B cell (primary cell): ENCODE data around the gene KDM1B. TPM values are rescaled to one million over a fixed set of nuclear protein-coding genes. Genes with fewer than 3 reads are reported as not detected.

Experiments
- ATAC-seq: fragments of 200-7000 bp; cut with Tn5 transposase; one replicate; pipeline ENCODE4 v1.10.0; 2021; ENCODE audit warnings: low read depth, mild to moderate bottlenecking, moderate number of reproducible peaks, moderate library complexity
- CTCF ChIA-PET: fragments of 350-600 bp; sonication (Branson Sonifier 250); formaldehyde crosslinking; loops from one replicate; lab custom pipeline; 2021; ENCODE audit warnings: antibody characterized with exemption, inconsistent platforms; lab: Charles Lee
- POLR2A ChIA-PET: fragments of 350-600 bp; sonication (Branson Sonifier 250); formaldehyde crosslinking; loops from one replicate; lab custom pipeline; 2021; ENCODE audit warnings: antibody characterized with exemption; lab: Charles Lee
- DNase-seq: peaks from one replicate; pipeline ENCODE4 v3.0.0; 2013
- H2AFZ ChIP-seq: 2 replicates; pipeline ENCODE4 v1.6.1; 2012; ENCODE audit warnings: mild to moderate bottlenecking, low read depth, low read length; ENCODE audit not compliant: insufficient read depth, poor library complexity, severe bottlenecking
- H3K27ac ChIP-seq, 2 donors: 1 replicate in 1 of 2; 2 replicates in 1 of 2; pipeline ENCODE4 v1.5.1; 2012 to 2013; ENCODE audit warnings: low read length in 2 of 2, mild to moderate bottlenecking in 2 of 2, moderate library complexity in 1 of 2
- H3K27me3 ChIP-seq, 4 experiments: fragments of 200-600 bp in 1 of 4; sonication (generic) in 1 of 4; replicated peaks in 1 of 4; 1 replicate in 2 of 4; 2 replicates in 2 of 4; pipeline versions ENCODE4 v1.6.1 to v1.7.0; 2013 to 2016; ENCODE audit warnings: low read length in 3 of 4, mild to moderate bottlenecking in 2 of 4, mixed read lengths in 1 of 4, moderate library complexity in 1 of 4; ENCODE audit not compliant: insufficient read depth in 4 of 4, control insufficient read depth in 3 of 4; ENCODE audit errors: control extremely low read depth in 1 of 4
- H3K36me3 ChIP-seq, 2 experiments: replicated peaks in 1 of 2; 1 replicate in 1 of 2; 2 replicates in 1 of 2; pipeline versions ENCODE4 v1.6.1 to v1.7.1; 2013; ENCODE audit warnings: low read length in 1 of 2; ENCODE audit not compliant: insufficient read depth in 2 of 2, control insufficient read depth in 1 of 2; ENCODE audit errors: control extremely low read depth in 1 of 2, extremely low read depth in 1 of 2
- H3K4me1 ChIP-seq, 2 donors: fragments of 200-600 bp in 1 of 2; sonication (generic) in 1 of 2; 1 replicate in 1 of 2; 2 replicates in 1 of 2; pipeline versions ENCODE4 v1.5.1 to v1.6.1; 2013 to 2017; ENCODE audit warnings: low read length in 2 of 2; ENCODE audit not compliant: control insufficient read depth in 2 of 2, insufficient read depth in 2 of 2
- H3K4me2 ChIP-seq: replicated peaks from 2 replicates; pipeline ENCODE3; 2012; ENCODE audit warnings: mild to moderate bottlenecking, low read depth, low read length; ENCODE audit not compliant: poor library complexity, severe bottlenecking
- H3K4me3 ChIP-seq, 5 experiments: fragments of 200-600 bp in 1 of 5; sonication (generic) in 1 of 5; 1 replicate in 3 of 5; 2 replicates in 2 of 5; pipeline versions ENCODE4 v1.5.1 to v1.7.0; 2011 to 2016; ENCODE audit warnings: low read length in 4 of 5, mild to moderate bottlenecking in 4 of 5, low read depth in 2 of 5, control low read depth in 1 of 5, moderate library complexity in 1 of 5; ENCODE audit not compliant: insufficient read depth in 1 of 5; ENCODE audit errors: control extremely low read depth in 1 of 5, extremely low read depth in 1 of 5
- H3K79me2 ChIP-seq: fragments of 200-600 bp; sonication (generic); one replicate; pipeline ENCODE4 v1.6.0; 2016; ENCODE audit warnings: low read length; ENCODE audit not compliant: control insufficient read depth, insufficient read depth
- H3K9ac ChIP-seq: fragments of 200-600 bp; sonication (generic); 2 replicates; pipeline ENCODE4 v1.6.1; 2017; ENCODE audit warnings: mild to moderate bottlenecking, low read length, moderate library complexity
- H3K9me3 ChIP-seq, 3 donors: one replicate each; pipeline versions ENCODE4 v1.6.1 to v1.7.1; 2013; ENCODE audit warnings: low read length in 2 of 3; ENCODE audit not compliant: control insufficient read depth in 2 of 3, insufficient read depth in 1 of 3; ENCODE audit errors: control extremely low read depth in 1 of 3
- H4K20me1 ChIP-seq: 2 replicates; pipeline ENCODE4 v1.6.0; 2012; ENCODE audit warnings: mild to moderate bottlenecking, low read length; ENCODE audit not compliant: insufficient read depth, control insufficient read depth, poor library complexity, severe bottlenecking
- H3K27ac Mint-ChIP-seq: one replicate; pipeline ENCODE4 v1.8.0; 2021; ENCODE audit warnings: mixed read lengths
- H3K27me3 Mint-ChIP-seq: one replicate; pipeline ENCODE4 v1.8.0; 2021; ENCODE audit warnings: mixed read lengths
- H3K4me1 Mint-ChIP-seq: one replicate; pipeline ENCODE4 v1.8.0; 2021; ENCODE audit warnings: mixed read lengths
- H3K4me3 Mint-ChIP-seq: one replicate; pipeline ENCODE4 v1.8.0; 2021; ENCODE audit warnings: mixed read lengths
- H3K9me3 Mint-ChIP-seq: one replicate; pipeline ENCODE4 v1.8.0; 2022; ENCODE audit warnings: mixed read lengths; ENCODE audit not compliant: insufficient read depth
- EZH2 ChIP-seq: IDR thresholded peaks from 2 replicates; pipeline ENCODE4 v1.6.1; 2012; ENCODE audit warnings: borderline replicate concordance, low read depth, mild to moderate bottlenecking, moderate library complexity, low read length; ENCODE audit not compliant: insufficient read depth, poor library complexity, severe bottlenecking
- WGBS: methylation state at CpG from one replicate; pipeline ENCODE4 v1.1.5; 2013; ENCODE audit warnings: missing lambda C conversion rate; ENCODE audit not compliant: insufficient coverage; 5-methylcytosine and 5-hydroxymethylcytosine counted together
- intact Hi-C: fragments of 100-400 bp; cut with micrococcal nuclease; formaldehyde crosslinking; loops from one replicate; pipeline ENCODE4 v1.10.0; 2022
- polyA plus RNA-seq: library from polyadenylated mRNA; depleted of rRNA; stranded (reverse); fragments of >200 nt; gene quantifications from 2 replicates; pipeline ENCODE4 v1.2.3, GENCODE V29; 2012
- total RNA-seq, 2 donors: library from RNA; stranded (reverse); fragments of 120-200 nt in 1 of 2; gene quantifications; 1 replicate in 1 of 2; 2 replicates in 1 of 2; pipeline versions ENCODE4 v1.2.3 to v1.2.4, GENCODE V29; 2013 to 2022
- TF ChIP-seq, protein P1 (sequence below): fragments of 200-600 bp; IDR thresholded peaks from one replicate; pipeline ENCODE4 v1.8.0; 2022; ENCODE audit warnings: antibody characterized with exemption, mild to moderate bottlenecking

The KDM1B gene
- total and polyA plus RNA-seq, 2 donors (not counting 1 experiment from before 2014, with no cell fraction given), result 10.9 to 16.0 TPM

DNA sequence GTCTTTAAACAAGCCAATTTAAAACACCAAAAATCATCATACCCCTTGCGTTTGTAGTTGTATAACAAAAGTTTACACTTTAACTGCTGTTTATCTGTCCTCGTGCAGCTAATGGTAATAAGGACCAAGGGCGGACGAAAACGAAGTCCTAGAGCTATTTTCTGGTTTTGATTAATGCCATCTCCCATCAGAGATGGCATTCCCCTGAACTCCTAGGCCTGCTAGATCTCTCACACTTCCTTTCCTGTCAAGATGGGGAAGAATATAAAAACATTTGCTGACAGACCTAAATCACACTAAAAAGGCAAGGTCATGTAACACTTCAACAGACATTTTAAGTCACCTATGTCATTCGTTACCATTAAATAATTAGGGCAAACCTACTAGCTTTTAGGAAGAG is 99.6 kb downstream of the KDM1B start:
- H3K4me2 ChIP-seq, result no peak overlapping the region
- Mint-ChIP-seq H3K4me3 (no peak overlapping the region), H3K27ac (no peak overlapping the region), H3K27me3 (no peaks in the 10 kb centered on the region), H3K9me3 (no peaks in the 10 kb centered on the region), H3K4me1 (peaks cover 7% of the 10 kb centered on the region)
- peaks cover 18% of the 10 kb centered on the region for H4K20me1 ChIP-seq
- no peak for DNase-seq
- POLR2A ChIA-PET, result no interaction called here
- peaks cover 4 to 37% of the 10 kb centered on the region in 2 experiments for H3K36me3 ChIP-seq
- TF ChIP-seq EZH2, result no peak
- TF ChIP-seq, protein P1, sequence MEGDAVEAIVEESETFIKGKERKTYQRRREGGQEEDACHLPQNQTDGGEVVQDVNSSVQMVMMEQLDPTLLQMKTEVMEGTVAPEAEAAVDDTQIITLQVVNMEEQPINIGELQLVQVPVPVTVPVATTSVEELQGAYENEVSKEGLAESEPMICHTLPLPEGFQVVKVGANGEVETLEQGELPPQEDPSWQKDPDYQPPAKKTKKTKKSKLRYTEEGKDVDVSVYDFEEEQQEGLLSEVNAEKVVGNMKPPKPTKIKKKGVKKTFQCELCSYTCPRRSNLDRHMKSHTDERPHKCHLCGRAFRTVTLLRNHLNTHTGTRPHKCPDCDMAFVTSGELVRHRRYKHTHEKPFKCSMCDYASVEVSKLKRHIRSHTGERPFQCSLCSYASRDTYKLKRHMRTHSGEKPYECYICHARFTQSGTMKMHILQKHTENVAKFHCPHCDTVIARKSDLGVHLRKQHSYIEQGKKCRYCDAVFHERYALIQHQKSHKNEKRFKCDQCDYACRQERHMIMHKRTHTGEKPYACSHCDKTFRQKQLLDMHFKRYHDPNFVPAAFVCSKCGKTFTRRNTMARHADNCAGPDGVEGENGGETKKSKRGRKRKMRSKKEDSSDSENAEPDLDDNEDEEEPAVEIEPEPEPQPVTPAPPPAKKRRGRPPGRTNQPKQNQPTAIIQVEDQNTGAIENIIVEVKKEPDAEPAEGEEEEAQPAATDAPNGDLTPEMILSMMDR, result no peak
- no peaks in the 10 kb centered on the region for H3K9me3 ChIP-seq
- CTCF ChIA-PET, result interaction anchor here (0.6 kb wide), 1 partner anchor 41 kb away, joined by 3 read pairs; no protein-coding TSS in a partner anchor
- peaks cover 72% of the 10 kb centered on the region for H3K79me2 ChIP-seq
- no peak overlapping the region for H3K27ac ChIP-seq
- 95% methylated on average over 5 of the region's 6 CpGs for WGBS
- intact Hi-C loops, result no loop called here
- H2AFZ ChIP-seq, result no peak overlapping the region
- ATAC-seq, result no peak
- H3K4me3 ChIP-seq, result no peak overlapping the region
- peaks cover 3% of the 10 kb centered on the region in 2 donors for H3K4me1 ChIP-seq
- no peaks in the 10 kb centered on the region for H3K27me3 ChIP-seq
- no peak overlapping the region for H3K9ac ChIP-seq

DNA sequence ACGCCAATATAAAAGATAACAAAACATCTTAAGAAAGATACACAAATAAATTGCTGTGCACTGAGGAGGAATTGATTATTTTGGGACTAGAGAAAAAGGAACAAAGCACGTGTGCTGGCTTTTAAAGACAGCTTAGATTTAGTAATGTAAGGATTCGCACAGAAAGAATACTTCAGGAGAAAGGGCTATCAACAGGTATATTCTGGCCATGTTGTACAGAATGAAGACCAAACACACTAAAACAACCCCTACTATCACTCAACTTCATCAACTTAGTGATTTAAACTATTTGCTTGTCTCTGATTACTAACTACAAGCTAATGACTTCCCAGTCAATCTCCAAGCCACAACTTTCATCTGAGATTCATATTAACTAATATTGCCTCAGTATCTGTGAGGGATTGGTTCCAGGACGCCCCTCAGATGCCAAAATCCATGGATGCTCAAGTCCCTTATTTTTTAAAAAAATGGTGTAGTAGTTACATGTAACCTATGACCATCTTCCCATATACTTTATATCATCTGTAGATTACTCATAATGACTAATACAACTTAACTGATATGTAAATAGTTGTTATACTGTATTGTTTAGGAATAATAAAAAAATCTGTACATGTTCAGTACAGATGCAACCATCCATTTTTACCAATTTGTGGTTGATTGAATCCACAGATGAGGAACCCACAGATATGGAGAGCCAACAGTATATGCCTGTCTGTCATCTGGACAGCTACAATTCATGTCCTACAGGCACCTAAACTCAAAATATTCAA is 104.6 kb downstream of the KDM1B start:
- peak overlapping the region; percentile 9 for H3K4me3 Mint-ChIP-seq
- TF ChIP-seq, protein P1, result no peak
- TF ChIP-seq EZH2, result no peak

More for the DNA sequence above, 104.6 kb downstream of the KDM1B start:
- Histone ChIP-seq H3K9ac (no peak overlapping the region), H3K27me3 (no peaks in the 10 kb centered on the region), H3K27ac (peak overlapping the region in 1 of 2 donors; percentile 85), H2AFZ (no peak overlapping the region), H3K4me2 (peak overlapping the region; percentile 54), H3K4me1 (peaks cover 35 to 36% of the 10 kb centered on the region in 2 donors), H3K36me3 (peaks cover 1 to 26% of the 10 kb centered on the region in 2 experiments), H3K4me3 (no peak overlapping the region), H3K9me3 (no peaks in the 10 kb centered on the region), H4K20me1 (peaks cover 33% of the 10 kb centered on the region), H3K79me2 (peaks cover 86% of the 10 kb centered on the region)
- peaks cover 44% of the 10 kb centered on the region for H3K4me1 Mint-ChIP-seq
- peak overlapping the region; percentile 66 for H3K27ac Mint-ChIP-seq
- H3K27me3 Mint-ChIP-seq, result no peaks in the 10 kb centered on the region
- ATAC-seq (no peak), DNase-seq (no peak)
- WGBS, result 100% methylated on average over 1 of the region's 4 CpGs
- intact Hi-C loops, result loop anchor here (5.0 kb wide), 4 partner anchors 38 to 273 kb away; partner anchors contain the start of genes KIF13A and RNF144B
- POLR2A ChIA-PET, result no interaction called here
- no peaks in the 10 kb centered on the region for H3K9me3 Mint-ChIP-seq
- CTCF ChIA-PET, result interaction anchor here (1.1 kb wide), 1 partner anchor 23 kb away, joined by 5 read pairs; no protein-coding TSS in a partner anchor
